Activated CD4-positive, alpha-beta T cell treated with anti-CD3 and anti-CD28 coated beads, Interleukin-2, amount 50 U/mL, for 1 hour (primary cell): ENCODE results near the gene ARHGAP26.

Source experiments
- DNase-seq: peaks from one replicate; pipeline ENCODE4 v3.0.0-alpha.2; 2020

Gene ARHGAP26

DNA sequence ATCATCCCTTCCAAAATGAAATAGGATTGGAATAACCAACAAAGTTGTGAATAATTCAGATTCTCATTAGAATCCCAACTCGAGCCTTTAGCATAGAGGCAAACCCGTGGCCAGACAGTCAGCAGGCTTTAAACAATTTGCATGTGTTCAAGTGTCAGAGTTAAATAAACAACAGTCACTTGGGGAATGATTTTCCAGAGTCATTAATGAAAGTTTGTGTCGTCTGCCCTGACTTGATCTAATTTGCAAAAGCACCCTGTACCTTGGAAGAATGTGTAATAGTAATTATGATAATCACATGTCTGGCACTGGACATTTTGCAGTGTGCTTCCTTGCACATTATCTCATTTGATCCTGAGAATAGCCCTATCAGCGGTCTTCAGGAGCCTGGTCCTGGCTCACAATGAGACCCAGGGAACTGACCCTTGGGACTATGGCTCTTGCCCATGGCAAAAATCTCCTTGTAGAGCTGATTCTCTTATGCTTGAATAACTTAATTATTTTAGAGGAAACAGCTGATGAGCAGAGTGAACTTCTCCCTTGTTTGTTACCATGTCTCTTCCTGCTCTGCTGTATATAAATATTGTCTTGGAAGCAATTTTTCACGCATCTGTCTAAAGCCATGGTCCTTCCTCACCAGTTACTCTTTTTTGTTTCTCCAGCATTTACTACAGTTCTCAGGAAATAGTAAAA is 360.6 kb downstream of the ARHGAP26 start:
- no peak for DNase-seq

DNA sequence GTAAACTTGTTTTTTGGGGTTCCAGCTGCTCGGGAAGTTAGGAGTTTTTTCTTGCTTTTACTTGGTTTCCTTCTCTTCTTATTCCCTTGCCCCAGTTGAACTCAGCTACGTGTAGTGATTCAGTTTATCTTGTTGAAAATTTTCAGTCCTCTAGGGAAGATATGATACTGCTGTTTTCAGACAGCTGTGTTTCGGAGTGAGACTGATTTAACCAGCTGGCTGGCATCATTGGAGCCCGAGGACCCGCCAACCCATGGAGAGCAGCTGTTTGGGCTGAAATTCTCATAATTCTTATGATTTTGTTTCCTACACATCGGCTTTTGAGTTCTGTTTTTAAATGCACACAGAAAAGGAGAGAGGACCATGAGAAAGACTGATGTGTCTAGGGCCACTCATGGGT is 361.8 kb downstream of the ARHGAP26 start:
- no peak for DNase-seq

DNA sequence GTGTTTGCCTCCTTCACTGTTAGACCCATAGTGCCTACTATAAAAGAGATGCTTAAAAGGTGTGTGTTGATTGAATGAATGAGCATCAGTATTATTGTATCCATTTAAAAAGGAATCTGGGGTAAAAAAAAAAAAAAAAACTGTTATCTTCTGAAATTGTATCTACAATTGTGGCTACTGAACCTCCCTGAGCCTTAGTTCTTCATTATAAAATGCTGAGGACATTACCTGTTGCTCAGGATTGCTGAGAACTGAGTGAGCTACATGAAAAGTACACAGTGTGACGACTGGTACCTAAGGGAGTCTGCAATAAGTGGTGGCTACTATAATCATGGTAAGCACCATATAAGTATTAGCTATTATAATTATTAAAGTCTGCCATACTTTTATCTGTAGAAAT is 362.6 kb downstream of the ARHGAP26 start:
- no peak for DNase-seq

DNA sequence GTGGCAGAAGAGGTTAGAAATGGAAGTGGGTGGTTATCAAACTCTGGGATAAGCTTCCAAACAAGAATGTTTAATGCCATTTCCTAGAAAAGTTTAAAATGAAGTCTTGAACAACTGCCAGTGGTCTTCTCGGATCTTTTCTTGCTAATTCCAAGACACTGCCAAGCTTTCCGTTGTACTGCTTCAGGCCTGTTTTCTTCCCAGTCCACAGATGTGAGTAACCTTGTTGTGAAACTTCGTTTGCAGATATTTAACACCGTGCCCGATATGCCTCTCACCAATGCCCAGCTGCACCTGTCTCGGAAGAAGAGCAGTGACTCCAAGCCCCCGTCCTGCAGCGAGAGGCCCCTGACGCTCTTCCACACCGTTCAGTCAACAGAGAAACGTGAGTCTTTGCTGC is 363.5 kb downstream of the ARHGAP26 start:
- no peak for DNase-seq

DNA sequence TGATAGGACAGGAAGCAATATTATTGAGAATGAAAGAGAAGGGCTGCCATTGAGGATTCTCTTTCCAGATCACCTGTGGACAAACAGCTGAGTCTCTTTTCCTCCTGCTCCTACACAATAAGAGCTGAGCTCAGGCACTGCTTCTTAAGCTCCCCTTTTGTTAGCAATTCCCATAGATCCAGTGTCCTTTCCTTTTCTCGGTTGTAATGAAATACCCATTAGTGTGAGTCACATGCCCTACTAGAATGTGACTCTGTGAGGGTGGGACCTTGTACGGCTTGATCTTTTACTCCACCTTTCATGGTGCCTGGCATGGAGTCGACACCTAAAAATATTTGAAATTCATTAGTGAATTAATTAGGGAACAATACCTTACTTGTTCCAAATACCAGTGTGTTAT is 364.1 kb downstream of the ARHGAP26 start:
- DNase-seq, result no peak

DNA sequence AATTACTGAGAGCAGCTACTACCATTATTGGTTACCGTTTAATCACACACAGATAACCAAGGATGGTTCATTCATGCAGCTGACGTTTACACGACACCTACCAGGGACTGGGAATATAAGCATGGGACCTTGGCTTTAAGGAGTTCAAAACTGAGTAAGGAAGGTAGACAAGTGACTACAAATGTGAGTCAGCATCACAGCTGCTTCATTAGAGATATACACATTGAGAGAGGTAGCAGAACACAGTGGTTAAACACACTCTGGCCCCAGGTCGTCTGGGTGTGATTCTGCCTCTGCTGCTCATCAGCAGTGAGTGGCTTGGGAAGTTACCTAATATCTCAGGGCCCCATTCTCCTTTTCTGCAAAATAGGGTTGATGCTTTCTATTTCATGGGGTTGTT is 364.7 kb downstream of the ARHGAP26 start:
- DNase-seq, result no peak

DNA sequence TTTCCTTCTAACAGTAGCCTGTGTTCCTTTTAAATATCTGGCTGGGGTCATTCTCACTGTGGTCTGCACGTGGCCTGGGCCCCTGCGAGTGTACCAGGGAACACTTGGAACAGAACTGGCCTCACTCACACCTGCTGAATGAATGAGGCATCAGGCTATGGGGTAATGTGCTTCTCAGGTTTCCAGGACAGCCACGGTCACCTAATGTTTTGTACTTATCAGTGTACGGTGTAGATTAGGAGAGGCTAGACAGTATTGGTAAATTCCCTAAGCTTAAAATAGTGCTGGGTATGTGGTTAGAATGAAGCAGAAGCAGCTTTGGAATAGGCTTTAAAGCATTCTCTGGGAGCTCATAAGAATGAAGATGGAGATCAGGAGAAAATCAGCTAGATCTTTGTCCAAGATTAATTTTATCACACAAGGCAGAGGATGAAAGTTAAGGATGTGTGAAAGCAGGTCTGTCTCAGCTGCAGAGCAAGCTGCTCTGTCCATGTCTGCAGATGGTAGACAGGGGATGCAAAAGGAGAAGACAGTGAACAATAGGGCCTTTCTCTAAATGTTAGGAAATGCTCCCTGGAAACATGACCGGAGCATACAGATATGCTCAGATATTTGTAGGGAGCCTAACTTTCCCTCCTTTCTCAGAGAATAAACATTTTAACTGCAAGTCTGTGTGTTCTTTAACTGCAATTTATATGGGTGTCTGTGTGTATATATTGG is 365.8 kb downstream of the ARHGAP26 start:
- DNase-seq, result no peak

DNA sequence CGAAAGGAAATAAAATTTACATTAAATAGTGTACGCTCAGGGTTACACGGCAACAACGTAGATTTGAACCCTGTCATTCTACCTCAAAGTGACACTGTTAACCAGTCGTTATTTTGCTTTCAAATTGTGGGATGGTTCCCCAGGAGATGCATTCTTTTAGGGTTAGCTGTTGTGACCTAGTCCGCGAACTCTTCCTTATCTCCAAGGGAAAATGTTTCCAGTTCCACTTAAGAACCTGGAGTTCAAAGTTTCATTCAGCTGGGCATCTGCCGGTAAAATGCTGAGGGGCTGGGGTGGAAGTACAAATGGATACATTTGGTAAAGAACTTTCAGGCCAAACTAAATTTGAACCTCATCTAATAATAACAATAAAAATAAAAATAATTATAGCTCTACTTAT is 368.7 kb downstream of the ARHGAP26 start:
- no peak for DNase-seq

DNA sequence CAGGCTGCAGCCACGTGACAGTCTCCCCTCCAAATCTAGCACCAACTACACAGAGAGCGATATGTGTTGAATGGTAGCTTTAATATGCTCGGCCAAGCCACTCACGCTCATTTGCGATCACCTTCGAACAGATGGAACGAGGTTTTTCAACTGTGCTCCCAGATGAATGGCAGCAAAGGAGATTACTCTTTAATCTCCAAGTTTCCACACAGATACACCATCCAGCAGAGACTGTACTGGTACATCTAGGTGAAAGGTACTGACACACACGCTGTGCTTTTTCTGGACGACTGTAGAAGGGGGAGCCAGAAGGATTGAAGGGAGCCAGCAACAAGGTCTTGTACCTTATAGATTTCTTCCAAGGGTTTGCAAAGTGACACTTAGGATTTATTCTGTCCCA is 369.4 kb downstream of the ARHGAP26 start:
- no peak for DNase-seq

DNA sequence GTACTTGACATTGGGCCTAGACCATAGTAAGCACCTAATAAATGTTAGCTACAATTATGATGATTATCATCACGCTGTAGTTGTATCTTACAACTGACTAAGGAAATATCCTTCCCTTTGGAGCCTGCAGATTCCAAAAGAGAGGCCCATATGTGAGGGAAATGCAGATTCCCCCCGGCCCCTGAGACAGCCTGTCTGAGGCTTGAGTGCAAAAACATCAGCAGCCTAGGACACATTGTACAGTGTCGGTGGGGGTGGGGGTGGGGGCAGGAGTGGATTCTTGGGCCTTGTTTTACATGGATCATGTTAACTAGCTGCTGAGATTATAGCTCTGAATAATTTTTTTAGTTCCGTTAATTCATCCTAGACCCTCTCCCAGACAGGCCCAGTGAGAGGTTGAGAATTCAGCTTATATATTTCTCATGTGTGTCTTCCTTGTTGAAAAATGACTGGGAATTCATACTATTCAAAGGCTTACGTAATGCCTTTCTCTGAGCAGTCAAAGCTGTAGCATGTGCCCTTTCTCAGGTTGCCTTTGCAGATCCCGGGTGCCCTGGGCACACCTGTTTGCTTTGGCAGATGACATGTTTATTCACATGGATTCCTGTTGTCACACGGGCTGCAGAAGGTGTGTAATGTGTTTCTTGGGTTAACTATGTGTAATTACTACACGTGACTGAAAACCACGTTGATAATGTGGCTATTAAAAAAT is 370.5 kb downstream of the ARHGAP26 start:
- no peak for DNase-seq

DNA sequence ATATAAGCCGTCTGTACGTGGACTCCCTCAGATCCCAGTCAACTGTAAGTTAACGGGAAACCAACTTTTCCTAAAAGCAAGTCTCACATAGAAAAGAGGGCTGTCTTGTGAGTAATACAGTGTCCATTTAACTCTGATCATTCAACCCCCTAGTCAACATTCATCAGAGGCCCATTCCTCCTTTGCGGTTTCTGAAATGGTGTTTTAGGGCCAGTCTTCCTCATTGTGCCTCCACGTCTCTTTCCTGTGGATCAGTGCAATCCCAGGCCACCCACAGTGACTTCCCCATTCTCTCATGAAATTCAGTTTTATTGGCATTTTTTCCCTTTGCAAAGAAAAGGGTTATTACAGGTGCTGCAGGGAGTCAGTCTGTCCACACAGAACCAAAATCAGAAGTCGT is 371.5 kb downstream of the ARHGAP26 start:
- DNase-seq, result no peak

DNA sequence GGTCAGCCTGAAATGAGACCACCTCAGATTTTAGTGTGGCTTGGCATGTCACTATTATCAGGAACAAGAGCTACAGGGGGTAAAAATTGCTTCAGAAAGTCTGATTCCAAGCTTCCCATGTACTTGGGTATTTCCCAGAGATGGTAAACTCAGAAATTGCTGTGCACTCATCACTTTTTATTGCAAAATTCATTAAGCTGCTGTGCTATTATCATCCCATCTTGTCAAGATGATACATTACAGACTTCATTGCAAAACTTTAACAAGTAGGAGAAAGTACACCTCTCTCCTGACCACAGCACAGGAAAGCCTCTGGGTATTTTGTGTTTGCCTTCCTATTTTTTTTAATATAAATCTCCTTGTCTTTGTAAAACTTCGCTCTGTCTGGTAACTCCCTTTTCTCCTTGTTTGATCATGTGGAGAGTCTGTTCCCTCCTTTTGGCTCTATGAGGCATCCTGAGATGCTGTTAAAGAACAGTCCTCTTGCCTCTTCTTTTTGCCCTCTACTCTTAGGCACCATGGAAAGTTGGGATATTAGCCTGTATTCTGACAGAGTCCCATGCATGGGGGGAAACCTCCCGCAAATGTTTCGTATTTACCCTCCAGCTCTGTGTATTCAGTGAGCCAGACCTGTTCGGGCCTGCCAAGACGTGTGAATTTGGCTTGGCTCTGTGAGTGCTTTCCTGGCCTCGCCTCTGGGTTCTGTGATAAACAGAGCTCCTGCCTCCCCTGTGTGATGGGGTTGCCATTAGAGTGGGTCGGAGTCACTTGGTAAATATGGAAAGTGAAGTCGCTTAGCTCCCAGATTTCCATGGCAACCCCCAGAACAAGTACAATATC is 372.6 kb downstream of the ARHGAP26 start:
- no peak for DNase-seq

DNA sequence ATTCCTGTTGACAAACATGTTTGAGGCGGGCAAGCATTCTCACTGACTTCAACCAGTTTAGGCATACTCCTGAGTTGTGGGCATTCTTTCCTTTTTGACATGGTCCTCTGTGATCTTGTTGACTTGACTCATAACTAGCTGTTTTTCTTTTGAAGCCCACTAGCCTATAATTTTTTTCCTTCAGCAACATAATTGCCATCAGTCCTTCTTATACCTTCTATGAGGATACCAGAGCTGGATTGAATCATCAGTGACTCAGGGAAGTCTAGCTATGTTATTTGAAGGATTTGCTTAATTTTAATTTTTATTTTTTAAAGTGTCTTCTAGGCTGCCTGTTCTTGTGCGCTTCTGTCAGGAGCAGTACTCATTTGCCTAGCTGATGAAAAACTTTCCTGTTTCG is 373.8 kb downstream of the ARHGAP26 start:
- no peak for DNase-seq

DNA sequence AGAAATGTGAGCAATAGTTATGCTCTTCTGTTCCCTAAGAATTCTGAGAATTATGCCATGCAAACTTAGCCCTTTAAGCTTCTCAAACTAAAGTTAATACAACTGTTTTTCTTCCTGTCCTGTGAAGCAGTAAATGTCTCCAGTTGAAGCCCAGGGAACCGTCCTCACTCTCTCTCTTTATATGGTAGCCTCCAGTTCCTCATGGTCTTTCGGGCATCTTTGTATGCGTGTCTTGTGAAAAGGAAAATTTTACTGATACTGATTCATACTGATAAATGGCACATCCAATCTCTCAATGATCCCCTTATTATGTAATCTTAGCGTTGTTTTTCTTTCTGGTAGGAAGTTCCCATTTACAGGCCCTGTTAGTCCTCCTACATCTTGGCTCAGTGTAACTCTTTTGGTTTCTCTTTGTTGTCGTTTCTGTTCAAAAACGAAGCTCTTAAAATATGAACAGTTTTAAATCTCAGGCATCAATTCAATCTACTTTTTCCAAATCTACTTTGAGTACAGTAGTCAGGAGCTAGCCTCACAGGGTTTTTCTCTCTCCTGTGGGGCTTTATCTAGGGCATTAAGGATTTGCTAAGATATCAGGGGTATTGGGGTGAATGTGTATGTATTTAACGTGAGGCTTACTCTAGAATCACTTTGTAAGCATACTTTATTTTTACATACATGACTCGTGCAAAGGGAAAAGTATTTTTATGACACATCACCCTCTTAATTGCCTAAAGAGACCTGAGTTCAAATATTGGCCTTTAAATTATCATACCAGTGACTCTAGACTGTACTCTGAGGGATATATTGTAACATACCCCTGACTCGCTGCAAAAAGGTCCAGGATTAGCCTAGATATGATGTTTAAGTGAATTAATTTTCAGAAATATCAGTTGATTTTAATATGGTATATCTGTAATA is 375.3 kb downstream of the ARHGAP26 start:
- no peak for DNase-seq

DNA sequence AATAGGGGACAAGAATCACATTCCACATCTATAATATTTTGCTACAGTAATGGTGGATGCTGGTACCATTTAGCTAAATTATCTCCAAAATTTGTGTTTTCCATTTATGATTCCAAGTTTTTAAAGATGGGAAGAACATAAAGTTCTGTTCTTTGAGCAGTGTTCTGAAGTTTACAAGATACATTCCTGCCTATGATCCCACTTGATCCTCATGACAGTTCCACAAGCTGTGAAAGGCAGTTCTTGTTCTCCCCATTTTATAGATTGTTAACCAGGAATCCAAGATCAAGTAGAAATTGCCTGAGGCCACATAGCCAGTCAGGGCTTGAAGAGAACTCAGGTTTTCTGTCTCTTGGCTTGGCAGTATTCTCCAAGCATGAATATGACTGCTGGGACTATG is 376.0 kb downstream of the ARHGAP26 start:
- DNase-seq, result no peak

DNA sequence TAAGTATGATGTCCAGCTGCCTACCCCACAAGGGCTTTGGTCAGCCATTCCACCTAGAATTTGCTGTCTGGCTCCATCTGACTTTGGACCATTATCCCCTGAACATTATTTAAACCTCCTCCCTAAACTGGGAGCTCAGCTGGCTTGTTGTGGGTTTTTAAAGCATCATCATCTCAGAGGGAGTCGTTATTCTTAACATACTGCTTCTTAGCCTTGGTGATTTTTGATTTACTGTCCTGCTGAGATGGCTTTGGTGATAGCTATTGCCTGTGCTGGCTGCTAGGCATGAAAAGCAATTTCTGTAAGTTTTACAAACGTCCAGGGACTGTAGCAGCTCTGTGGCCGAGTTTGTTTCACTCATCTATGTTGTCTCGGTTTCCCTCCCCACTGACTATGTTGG is 377.2 kb downstream of the ARHGAP26 start:
- no peak for DNase-seq

DNA sequence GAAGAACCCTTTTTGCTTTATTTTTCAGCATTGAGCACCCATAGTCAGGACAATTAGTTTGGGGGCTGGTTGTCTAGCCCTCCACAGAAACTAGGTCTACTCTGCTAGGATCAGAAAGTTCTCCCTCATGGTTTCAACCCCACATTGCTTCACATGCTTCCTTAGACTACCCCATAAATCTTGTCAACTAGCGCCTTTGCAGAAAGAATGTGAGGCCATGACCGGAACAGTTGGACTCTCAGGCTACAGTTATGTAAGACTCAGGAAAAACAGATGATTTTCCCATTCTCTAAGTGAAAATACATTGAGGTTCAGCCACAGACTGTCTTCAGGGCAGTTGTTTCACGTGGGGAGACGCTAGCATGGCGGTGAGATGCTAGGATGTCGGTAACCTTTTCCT is 377.7 kb downstream of the ARHGAP26 start:
- no peak for DNase-seq

DNA sequence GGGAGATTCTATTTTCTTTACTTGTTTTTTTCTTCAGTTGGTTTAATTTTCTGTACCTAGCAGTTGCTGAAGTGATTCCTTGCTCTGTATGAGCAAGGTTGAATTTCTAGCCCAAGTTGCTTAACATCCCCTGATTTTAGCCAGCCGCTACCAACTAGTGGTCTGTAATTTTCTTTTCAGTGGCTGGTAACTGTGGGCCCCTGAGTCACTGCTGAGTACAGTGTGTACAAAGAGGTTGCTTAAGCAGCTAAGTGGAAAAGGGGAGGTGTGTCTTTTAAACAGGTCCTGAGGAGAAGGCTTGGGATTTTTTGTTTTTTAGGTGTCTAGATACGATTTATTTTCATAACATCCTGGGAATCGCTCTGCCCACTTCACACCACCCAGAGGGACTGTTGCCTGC is 378.6 kb downstream of the ARHGAP26 start:
- no peak for DNase-seq

DNA sequence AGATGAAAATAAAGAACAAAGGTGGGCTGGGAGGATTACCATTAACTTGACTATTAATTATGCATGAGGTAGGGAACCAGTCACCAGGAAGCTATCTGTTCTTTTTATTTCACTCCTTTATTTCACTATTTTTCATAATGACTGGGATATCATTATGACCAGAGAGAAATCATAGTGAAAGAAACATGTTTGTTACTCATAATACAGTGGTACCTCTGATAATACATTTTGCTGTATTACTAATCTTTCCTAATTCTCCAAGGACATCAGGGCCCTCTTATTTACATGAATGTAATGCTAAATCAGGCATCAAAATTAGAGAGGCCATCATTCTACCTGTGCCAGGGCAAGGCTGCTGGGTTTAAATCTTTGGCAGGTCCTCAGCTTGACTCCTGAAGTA is 379.6 kb downstream of the ARHGAP26 start:
- no peak for DNase-seq

DNA sequence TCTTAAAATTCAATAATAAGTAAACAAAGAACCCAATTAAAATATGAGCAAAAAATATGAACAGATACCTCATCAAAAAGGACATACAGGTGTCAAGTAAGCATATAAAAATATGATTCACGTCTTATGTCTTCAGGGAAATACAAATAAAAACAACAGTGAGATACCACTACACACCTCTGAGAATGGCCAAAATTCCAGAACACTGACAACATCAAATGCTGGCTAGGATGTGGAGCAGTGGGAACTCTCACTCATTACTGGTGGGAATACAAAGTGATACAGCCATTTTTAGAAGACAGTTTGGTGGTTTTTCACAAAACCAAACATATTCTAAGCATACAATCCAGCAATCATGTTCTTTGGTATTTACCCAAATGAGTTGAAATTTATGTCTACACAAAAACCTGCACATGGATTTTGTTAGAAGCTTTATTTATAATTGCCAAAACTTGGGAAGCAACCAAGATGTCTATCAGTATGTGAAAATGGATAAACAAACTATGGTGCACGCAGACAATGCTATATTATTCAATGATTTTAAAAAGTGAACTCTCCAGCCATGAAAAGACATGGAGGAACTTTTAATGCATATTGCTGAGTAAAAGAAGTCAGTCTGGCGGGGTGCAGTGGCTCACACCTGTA is 381.0 kb downstream of the ARHGAP26 start:
- no peak for DNase-seq

DNA sequence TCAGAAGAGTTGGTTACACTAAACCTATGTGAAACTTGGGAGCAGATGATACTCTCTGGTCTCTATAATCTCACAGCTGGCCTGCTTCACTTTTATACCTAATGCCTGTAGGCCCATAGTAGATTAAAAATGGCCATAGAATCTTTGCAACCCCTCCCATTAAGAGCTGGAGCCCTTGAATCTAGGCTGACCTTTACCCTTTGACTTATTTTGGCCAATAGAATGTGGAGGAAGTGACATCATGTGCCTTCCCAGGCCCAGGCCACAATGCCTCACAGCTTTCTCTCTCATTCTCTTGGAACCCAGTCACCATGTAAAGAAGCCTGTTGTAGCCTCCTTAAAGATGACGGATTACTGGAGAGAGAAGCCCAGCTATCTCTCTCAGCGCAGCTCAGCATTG is 382.3 kb downstream of the ARHGAP26 start:
- DNase-seq, result no peak
